NCI-H2196 (cell line): ENCODE measurements around the gene SELENOI.
"Not testable (repeated sequence)": the region's sequence is repeated elsewhere in the genome, so short reads cannot be mapped to it uniquely, and the experiment has no call there.

ENCODE experiments used
- DNase-seq: peaks from one replicate; lab custom pipeline; 2025; ENCODE audit not compliant: unreplicated experiment; lab: John Stamatoyannopoulos, UW

Gene SELENOI

GRCh38 chr2:26345545-26346453, at the start of gene SELENOI:
TSS of gene SELENOI (plus strand) at chr2:26346143. CDS start at chr2:26346233, 90 bp downstream.
- peak; percentile 99 for DNase-seq

- no peak for DNase-seq
Measured at GRCh38 chr2:26297061-26297460, 48.9 kb upstream of the SELENOI start.

- no peak for DNase-seq
Measured at GRCh38 chr2:26298286-26298637, 47.7 kb upstream of the SELENOI start.

GRCh38 chr2:26298638-26299393, 47.1 kb upstream of the SELENOI start:
- DNase-seq: no peak

GRCh38 chr2:26299471-26300101, 46.4 kb upstream of the SELENOI start:
- peak; percentile 21 for DNase-seq

- no peak for DNase-seq
Measured at GRCh38 chr2:26300234-26300925, 45.6 kb upstream of the SELENOI start.

- no peak for DNase-seq
Measured at GRCh38 chr2:26302846-26303245, 43.1 kb upstream of the SELENOI start.

GRCh38 chr2:26305094-26305493, 40.8 kb upstream of the SELENOI start:
- DNase-seq: not testable (repeated sequence)

GRCh38 chr2:26305540-26305939, 40.4 kb upstream of the SELENOI start:
- no peak for DNase-seq

- no peak for DNase-seq
Measured at GRCh38 chr2:26309921-26310320, 36.0 kb upstream of the SELENOI start.

- DNase-seq: no peak
Measured at GRCh38 chr2:26312471-26312870, 33.5 kb upstream of the SELENOI start.

GRCh38 chr2:26313446-26313845, 32.5 kb upstream of the SELENOI start:
- no peak for DNase-seq

- no peak for DNase-seq
Measured at GRCh38 chr2:26314243-26314642, 31.7 kb upstream of the SELENOI start.

- DNase-seq: no peak
Measured at GRCh38 chr2:26316041-26316440, 29.9 kb upstream of the SELENOI start.

GRCh38 chr2:26316845-26317244, 29.1 kb upstream of the SELENOI start:
- no peak for DNase-seq

GRCh38 chr2:26317377-26318105, 28.4 kb upstream of the SELENOI start:
- no peak for DNase-seq

GRCh38 chr2:26318950-26319349, 27.0 kb upstream of the SELENOI start:
- no peak for DNase-seq

- DNase-seq: not testable (repeated sequence)
Measured at GRCh38 chr2:26324479-26324878, 21.5 kb upstream of the SELENOI start.

- DNase-seq: no peak
Measured at GRCh38 chr2:26324903-26325302, 21.0 kb upstream of the SELENOI start.

- DNase-seq: no peak
Measured at GRCh38 chr2:26325851-26326250, 20.1 kb upstream of the SELENOI start.
